Measurements from ENCODE around the gene HMCN2. TPM values are rescaled to one million over a fixed set of nuclear protein-coding genes. Genes with fewer than 3 reads are reported as not detected.

Gene HMCN2
- total and polyA plus RNA-seq, 4 donors, result 0.24 to 1.8 (median 0.29) TPM

DNA sequence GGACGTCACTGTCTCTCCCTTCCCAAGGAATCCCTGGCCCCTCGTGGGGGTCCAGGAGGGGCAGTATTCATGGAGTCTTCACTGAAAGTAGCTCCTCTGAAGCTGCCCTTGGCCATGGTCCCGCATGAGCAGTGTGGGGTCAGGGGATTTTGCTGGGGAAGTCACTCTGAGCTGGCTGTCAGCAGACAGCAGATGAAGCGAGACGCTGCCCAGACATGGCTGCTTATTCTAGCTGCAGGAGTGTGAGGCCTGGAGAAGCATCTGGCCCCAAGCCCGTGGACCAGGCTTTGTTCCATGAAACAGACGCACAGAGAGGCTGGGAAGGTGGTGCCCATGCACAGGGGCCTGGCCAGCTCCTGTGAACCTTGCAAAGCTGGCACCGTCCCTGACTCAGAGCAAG, 157.7 kb downstream of the HMCN2 start:
- TF ChIP-seq, protein P1, sequence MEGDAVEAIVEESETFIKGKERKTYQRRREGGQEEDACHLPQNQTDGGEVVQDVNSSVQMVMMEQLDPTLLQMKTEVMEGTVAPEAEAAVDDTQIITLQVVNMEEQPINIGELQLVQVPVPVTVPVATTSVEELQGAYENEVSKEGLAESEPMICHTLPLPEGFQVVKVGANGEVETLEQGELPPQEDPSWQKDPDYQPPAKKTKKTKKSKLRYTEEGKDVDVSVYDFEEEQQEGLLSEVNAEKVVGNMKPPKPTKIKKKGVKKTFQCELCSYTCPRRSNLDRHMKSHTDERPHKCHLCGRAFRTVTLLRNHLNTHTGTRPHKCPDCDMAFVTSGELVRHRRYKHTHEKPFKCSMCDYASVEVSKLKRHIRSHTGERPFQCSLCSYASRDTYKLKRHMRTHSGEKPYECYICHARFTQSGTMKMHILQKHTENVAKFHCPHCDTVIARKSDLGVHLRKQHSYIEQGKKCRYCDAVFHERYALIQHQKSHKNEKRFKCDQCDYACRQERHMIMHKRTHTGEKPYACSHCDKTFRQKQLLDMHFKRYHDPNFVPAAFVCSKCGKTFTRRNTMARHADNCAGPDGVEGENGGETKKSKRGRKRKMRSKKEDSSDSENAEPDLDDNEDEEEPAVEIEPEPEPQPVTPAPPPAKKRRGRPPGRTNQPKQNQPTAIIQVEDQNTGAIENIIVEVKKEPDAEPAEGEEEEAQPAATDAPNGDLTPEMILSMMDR (IDR thresholded peaks at IDR 0.05; ENCODE audit: low read depth, low read length, missing input control), result no peak
- TF ChIP-seq REST (IDR thresholded peaks at IDR 0.05) (no peak), FOXA1 (IDR thresholded peaks at IDR 0.05) (no peak), ATF3 (IDR thresholded peaks at IDR 0.05) (no peak), EGR1 (IDR thresholded peaks at IDR 0.05; ENCODE audit: low read depth in 2 of 2) (no peak), JUND (IDR thresholded peaks at IDR 0.05) (no peak), RXRA (IDR thresholded peaks at IDR 0.05) (no peak), NR2F2 (IDR thresholded peaks at IDR 0.05) (no peak), SP1 (IDR thresholded peaks at IDR 0.05) (no peak), TAF1 (conservative IDR thresholded peaks at IDR 0.05) (no peak), MAX (IDR thresholded peaks at IDR 0.05) (no peak), YY1 (IDR thresholded peaks at IDR 0.05) (no peak), HNF4A (conservative IDR thresholded peaks at IDR 0.05) (no peak), RAD21 (IDR thresholded peaks at IDR 0.05) (no peak)
- no peak for DNase-seq (ENCODE audit: low spot score)
- Histone ChIP-seq H3K9ac (ENCODE audit: low read depth in 1 of 2, low read length in 2 of 2) (no peak overlapping the region), H3K27ac (ENCODE audit: low read depth in 1 of 2, low read length in 2 of 2) (no peak overlapping the region), H3K4me3 (ENCODE audit: low read depth in 1 of 3, low read length in 3 of 3) (no peak overlapping the region), H3K4me1 (ENCODE audit: control insufficient read depth in 4 of 4, insufficient read depth in 4 of 4, low read length in 3 of 4) (no peaks in the 10 kb centered on the region), H3K27me3 (ENCODE audit: control insufficient read depth in 4 of 4, insufficient read depth in 4 of 4, low read length in 3 of 4) (no peaks in the 10 kb centered on the region), H3K9me3 (ENCODE audit: control insufficient read depth in 4 of 4, low read length in 3 of 4) (no peaks in the 10 kb centered on the region), H3K36me3 (ENCODE audit: control insufficient read depth in 4 of 4, insufficient read depth in 3 of 4, low read depth in 1 of 4, low read length in 3 of 4) (no peaks in the 10 kb centered on the region)
- 80% methylated on average over 8 of the region's 8 CpGs for WGBS

DNA sequence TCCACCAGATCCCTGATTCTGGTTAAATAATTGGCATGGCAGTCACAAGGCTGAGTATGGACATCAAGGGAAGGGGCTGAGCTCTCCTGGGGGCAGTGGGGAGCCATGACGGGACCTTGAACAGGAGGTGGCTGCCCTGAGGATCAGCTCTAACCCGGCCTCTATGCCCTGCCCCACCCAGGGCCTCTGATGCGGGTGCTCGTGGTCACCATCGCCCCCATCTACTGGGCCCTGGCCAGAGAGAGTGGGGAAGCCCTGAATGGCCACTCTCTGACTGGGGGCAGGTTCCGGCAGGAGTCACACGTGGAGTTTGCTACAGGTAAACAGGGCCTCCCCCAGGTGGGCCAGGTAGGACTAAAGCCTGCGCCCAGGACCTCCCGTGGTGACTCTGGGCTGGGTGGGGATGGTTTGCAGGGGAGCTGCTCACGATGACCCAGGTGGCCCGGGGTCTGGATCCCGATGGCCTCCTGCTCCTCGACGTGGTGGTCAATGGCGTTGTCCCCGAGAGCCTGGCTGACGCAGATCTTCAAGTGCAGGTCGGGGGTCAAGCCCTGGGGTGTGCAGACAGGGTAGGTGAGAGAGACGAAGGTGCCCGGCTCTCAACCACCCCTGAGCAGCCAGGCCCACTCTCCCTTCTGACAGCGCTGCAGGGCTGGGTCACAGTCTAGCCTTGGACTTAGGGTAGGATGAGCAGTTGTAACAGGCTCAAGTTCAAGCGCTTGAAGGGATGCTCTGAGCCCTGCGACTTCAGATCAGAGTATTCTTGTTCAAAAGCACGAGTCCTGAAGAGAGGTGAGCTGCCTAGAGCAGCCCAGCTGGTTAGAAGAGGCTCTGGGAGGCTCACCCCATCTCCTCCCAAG, 159.3 kb downstream of the HMCN2 start:
- Histone ChIP-seq H3K9me3 (ENCODE audit: control insufficient read depth in 4 of 4, low read length in 3 of 4) (no peaks in the 10 kb centered on the region), H3K4me1 (ENCODE audit: control insufficient read depth in 4 of 4, insufficient read depth in 4 of 4, low read length in 3 of 4) (no peaks in the 10 kb centered on the region), H3K27me3 (ENCODE audit: control insufficient read depth in 4 of 4, insufficient read depth in 4 of 4, low read length in 3 of 4) (no peaks in the 10 kb centered on the region), H3K27ac (ENCODE audit: low read depth in 1 of 2, low read length in 2 of 2) (no peak overlapping the region), H3K36me3 (ENCODE audit: control insufficient read depth in 4 of 4, insufficient read depth in 3 of 4, low read depth in 1 of 4, low read length in 3 of 4) (no peaks in the 10 kb centered on the region), H3K9ac (ENCODE audit: low read depth in 1 of 2, low read length in 2 of 2) (no peak overlapping the region), H3K4me3 (ENCODE audit: low read depth in 1 of 3, low read length in 3 of 3) (no peak overlapping the region)
- TF ChIP-seq ATF3 (IDR thresholded peaks at IDR 0.05), result no peak
- TF ChIP-seq NR2F2 (IDR thresholded peaks at IDR 0.05), result no peak
- no peak for TF ChIP-seq HNF4A (conservative IDR thresholded peaks at IDR 0.05)
- no peak for TF ChIP-seq FOXA2 (IDR thresholded peaks at IDR 0.05)
- no peak for TF ChIP-seq RAD21 (IDR thresholded peaks at IDR 0.05)
- no peak for TF ChIP-seq SP1 (IDR thresholded peaks at IDR 0.05)
- TF ChIP-seq REST (IDR thresholded peaks at IDR 0.05), result no peak
- TF ChIP-seq EGR1 (IDR thresholded peaks at IDR 0.05; ENCODE audit: low read depth in 2 of 2), result no peak
- TF ChIP-seq TAF1 (conservative IDR thresholded peaks at IDR 0.05), result no peak
- no peak for DNase-seq (ENCODE audit: low spot score)
- 94% methylated on average over 24 of the region's 24 CpGs for WGBS

All from liver (tissue), 9 donors.